ENCODE measurements around the gene CPAMD8. TPM values are rescaled to one million over a fixed set of nuclear protein-coding genes. Genes with fewer than 3 reads are reported as not detected.
"Not testable (repeated sequence)": the region's sequence is repeated elsewhere in the genome, so short reads cannot be mapped to it uniquely, and the experiment has no call there.

The CPAMD8 gene
- total RNA-seq, 1 donor from 2014 or later, result 15.4 TPM

GRCh38 chr19:17035842-17036424, 9.3 kb upstream of the CPAMD8 start:
- Mint-ChIP-seq H3K36me3 (ENCODE audit: unreplicated experiment) (no peaks in the 10 kb centered on the region), H3K4me1 (ENCODE audit: low read depth, unreplicated experiment) (no peaks in the 10 kb centered on the region), H3K4me3 (ENCODE audit: unreplicated experiment) (no peak overlapping the region), H3K9me3 (ENCODE audit: unreplicated experiment) (no peaks in the 10 kb centered on the region), H3K27me3 (ENCODE audit: unreplicated experiment) (peaks cover 10% of the 10 kb centered on the region), H3K27ac (ENCODE audit: unreplicated experiment) (no peak overlapping the region)
- TF ChIP-seq, protein P1, sequence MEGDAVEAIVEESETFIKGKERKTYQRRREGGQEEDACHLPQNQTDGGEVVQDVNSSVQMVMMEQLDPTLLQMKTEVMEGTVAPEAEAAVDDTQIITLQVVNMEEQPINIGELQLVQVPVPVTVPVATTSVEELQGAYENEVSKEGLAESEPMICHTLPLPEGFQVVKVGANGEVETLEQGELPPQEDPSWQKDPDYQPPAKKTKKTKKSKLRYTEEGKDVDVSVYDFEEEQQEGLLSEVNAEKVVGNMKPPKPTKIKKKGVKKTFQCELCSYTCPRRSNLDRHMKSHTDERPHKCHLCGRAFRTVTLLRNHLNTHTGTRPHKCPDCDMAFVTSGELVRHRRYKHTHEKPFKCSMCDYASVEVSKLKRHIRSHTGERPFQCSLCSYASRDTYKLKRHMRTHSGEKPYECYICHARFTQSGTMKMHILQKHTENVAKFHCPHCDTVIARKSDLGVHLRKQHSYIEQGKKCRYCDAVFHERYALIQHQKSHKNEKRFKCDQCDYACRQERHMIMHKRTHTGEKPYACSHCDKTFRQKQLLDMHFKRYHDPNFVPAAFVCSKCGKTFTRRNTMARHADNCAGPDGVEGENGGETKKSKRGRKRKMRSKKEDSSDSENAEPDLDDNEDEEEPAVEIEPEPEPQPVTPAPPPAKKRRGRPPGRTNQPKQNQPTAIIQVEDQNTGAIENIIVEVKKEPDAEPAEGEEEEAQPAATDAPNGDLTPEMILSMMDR (IDR thresholded peaks at IDR 0.05; ENCODE audit: partially characterized antibody, unreplicated experiment), result no peak
- no peak for DNase-seq

GRCh38 chr19:17031741-17032140, 5.1 kb upstream of the CPAMD8 start:
- no peaks in the 10 kb centered on the region for H3K4me1 Mint-ChIP-seq (ENCODE audit: low read depth, unreplicated experiment)
- TF ChIP-seq, protein P1 (IDR thresholded peaks at IDR 0.05; ENCODE audit: partially characterized antibody, unreplicated experiment), result no peak
- peaks cover 8% of the 10 kb centered on the region for H3K27me3 Mint-ChIP-seq (ENCODE audit: unreplicated experiment)
- no peaks in the 10 kb centered on the region for H3K36me3 Mint-ChIP-seq (ENCODE audit: unreplicated experiment)
- DNase-seq, result no peak
- H3K4me3 Mint-ChIP-seq (ENCODE audit: unreplicated experiment), result no peak overlapping the region
- H3K27ac Mint-ChIP-seq (ENCODE audit: unreplicated experiment), result no peak overlapping the region
- no peaks in the 10 kb centered on the region for H3K9me3 Mint-ChIP-seq (ENCODE audit: unreplicated experiment)

DNA sequence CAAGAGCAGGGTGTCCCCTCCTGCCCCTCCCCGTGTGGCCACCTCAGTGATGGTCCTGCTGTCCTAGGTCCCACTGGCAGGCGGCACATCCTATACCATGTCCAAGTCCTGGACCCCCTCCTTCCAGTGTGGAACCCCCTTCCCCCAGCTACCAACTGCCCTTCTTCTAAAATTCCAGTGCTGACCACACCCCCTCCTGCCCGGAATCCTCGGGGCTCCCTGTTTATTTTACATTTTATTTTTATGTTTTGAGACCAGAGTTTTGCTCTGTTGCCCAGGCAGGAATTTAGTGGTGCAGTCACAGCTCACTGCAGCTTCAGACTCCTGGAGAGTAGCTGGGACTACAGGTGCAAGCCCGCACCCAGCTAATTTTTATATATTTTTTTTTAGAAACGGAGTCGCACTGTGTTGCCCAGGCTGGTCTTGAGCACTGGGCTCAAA, 945 bp upstream of the CPAMD8 start:
- H3K4me1 Mint-ChIP-seq (ENCODE audit: low read depth, unreplicated experiment), result no peaks in the 10 kb centered on the region
- TF ChIP-seq, protein P1 (IDR thresholded peaks at IDR 0.05; ENCODE audit: partially characterized antibody, unreplicated experiment), result no peak
- H3K27me3 Mint-ChIP-seq (ENCODE audit: unreplicated experiment), result peaks cover 12% of the 10 kb centered on the region
- no peak overlapping the region for H3K4me3 Mint-ChIP-seq (ENCODE audit: unreplicated experiment)
- H3K36me3 Mint-ChIP-seq (ENCODE audit: unreplicated experiment), result peaks cover 23% of the 10 kb centered on the region
- peaks cover 8% of the 10 kb centered on the region for H3K9me3 Mint-ChIP-seq (ENCODE audit: unreplicated experiment)
- DNase-seq, result no peak
- H3K27ac Mint-ChIP-seq (ENCODE audit: unreplicated experiment), result no peak overlapping the region

DNA sequence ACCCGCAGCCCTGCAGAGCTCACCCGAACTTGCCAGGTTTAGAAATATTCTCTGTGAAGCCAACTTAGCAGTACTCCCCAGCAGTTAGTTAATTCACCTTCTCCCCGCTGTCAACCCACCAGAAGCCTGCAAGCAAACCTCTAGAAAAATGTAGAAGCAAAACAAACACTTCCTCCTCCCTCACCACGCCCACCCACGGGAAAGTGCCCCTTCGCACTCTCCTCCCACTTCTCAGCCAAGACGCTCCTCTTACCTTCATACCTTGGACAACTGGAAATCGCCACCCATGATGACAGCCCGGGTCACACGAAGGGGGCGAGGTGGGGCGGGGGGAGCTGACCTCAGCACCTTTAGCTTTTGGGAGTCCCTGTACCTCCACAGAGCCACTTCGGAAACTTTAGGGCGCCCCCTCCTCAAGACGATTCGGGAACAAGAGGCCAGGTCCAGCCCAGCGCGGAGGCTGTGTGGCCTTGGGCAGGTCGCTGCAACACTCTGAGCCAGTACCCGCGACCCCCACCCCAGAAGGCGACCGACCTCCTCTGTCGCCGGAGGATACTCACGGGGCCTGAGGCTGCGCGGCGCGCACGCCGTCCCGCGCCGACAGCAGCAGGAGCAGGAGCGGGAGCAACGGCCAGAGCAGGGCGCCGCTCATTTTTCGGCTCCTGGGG, 485 bp downstream of the CPAMD8 start:
- H3K4me1 Mint-ChIP-seq (ENCODE audit: low read depth, unreplicated experiment), result no peaks in the 10 kb centered on the region
- no peak for DNase-seq
- TF ChIP-seq, protein P1 (IDR thresholded peaks at IDR 0.05; ENCODE audit: partially characterized antibody, unreplicated experiment), result no peak
- peaks cover 8% of the 10 kb centered on the region for H3K9me3 Mint-ChIP-seq (ENCODE audit: unreplicated experiment)
- no peak overlapping the region for H3K27ac Mint-ChIP-seq (ENCODE audit: unreplicated experiment)
- peak overlapping the region; percentile 81 for H3K4me3 Mint-ChIP-seq (ENCODE audit: unreplicated experiment)
- H3K36me3 Mint-ChIP-seq (ENCODE audit: unreplicated experiment), result peaks cover 23% of the 10 kb centered on the region
- H3K27me3 Mint-ChIP-seq (ENCODE audit: unreplicated experiment), result peaks cover 12% of the 10 kb centered on the region

DNA sequence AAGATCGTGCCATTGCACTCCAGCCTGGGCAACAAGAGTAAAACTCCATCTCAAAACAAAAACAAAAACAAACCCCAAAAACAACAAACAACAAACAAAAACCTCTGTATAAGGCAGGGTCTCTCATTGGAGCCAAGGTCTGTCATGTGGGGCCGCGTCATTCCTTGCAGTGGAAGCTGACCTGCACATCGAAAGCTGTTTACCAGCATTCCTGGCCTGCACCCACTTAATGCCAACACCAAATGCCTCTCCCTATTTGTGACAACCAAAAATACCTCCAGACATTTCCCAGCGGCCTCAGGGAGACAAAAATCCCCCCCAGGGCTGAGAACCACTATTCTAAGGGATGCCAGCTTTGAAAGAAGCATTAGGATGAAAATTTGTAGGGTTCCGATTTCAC, 1.2 kb downstream of the CPAMD8 start:
- Mint-ChIP-seq H3K4me3 (ENCODE audit: unreplicated experiment) (no peak overlapping the region), H3K27ac (ENCODE audit: unreplicated experiment) (no peak overlapping the region), H3K4me1 (ENCODE audit: low read depth, unreplicated experiment) (no peaks in the 10 kb centered on the region), H3K27me3 (ENCODE audit: unreplicated experiment) (peaks cover 12% of the 10 kb centered on the region), H3K36me3 (ENCODE audit: unreplicated experiment) (peaks cover 23% of the 10 kb centered on the region), H3K9me3 (ENCODE audit: unreplicated experiment) (peaks cover 8% of the 10 kb centered on the region)
- DNase-seq, result no peak
- TF ChIP-seq, protein P1 (IDR thresholded peaks at IDR 0.05; ENCODE audit: partially characterized antibody, unreplicated experiment), result no peak

DNA sequence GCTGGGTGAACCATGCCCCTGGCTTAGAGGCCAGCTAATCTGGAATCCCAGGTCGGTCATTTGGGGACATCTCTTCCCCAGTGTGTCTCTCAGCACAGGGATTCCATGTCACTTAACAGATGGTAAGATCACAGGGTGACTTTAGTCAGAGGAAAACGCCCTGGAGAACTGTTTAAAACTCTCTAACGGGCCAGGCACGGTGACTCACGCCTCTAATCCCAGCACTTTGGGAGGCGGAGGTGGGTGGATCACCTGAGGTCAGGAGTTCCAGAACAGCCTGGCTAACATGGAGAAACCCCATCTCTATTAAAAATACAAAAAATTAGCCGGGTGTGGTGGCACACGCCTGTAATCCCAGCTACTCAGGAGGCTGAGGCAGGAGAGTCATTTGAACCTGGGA, 1.7 kb downstream of the CPAMD8 start:
- H3K4me1 Mint-ChIP-seq (ENCODE audit: low read depth, unreplicated experiment); H3K27ac Mint-ChIP-seq (ENCODE audit: unreplicated experiment); DNase-seq; H3K4me3 Mint-ChIP-seq (ENCODE audit: unreplicated experiment); H3K9me3 Mint-ChIP-seq (ENCODE audit: unreplicated experiment): not testable (repeated sequence)
- peaks cover 23% of the 10 kb centered on the region for H3K36me3 Mint-ChIP-seq (ENCODE audit: unreplicated experiment)
- H3K27me3 Mint-ChIP-seq (ENCODE audit: unreplicated experiment), result peaks cover 12% of the 10 kb centered on the region
